ENCODE data around the gene CCNQ. TPM values are rescaled to one million over a fixed set of nuclear protein-coding genes. Genes with fewer than 3 reads are reported as not detected.

Gene CCNQ
- total RNA-seq, 1 experiment from 2014 or later: 20.3 TPM

GRCh38 chrX:153611298-153612095, 12.6 kb upstream of the CCNQ start:
- H3K27me3 ChIP-seq (ENCODE audit: insufficient read depth, low read length): peaks cover 5% of the 10 kb centered on the region; the same call in 1 of the 2 replicates
- no peaks in the 10 kb centered on the region for H3K9me3 ChIP-seq (ENCODE audit: control insufficient read depth in 1 of 2, insufficient read depth in 1 of 2, low read depth in 1 of 2, low read length in 2 of 2)
- H3K9me2 ChIP-seq (ENCODE audit: insufficient read depth): no peaks in the 10 kb centered on the region
- BruUV-seq (replicated peaks): no TSS peak
- ChIA-PET CTCF (interaction anchor here (0.7 kb wide), 1 partner anchor 55 kb away, joined by 3 read pairs; no protein-coding TSS in a partner anchor), RAD21 (ENCODE audit: low non-redundant PET in 1 of 2, low total read pairs in 2 of 2, uncharacterized antibody in 2 of 2, unreplicated experiment in 2 of 2) (no interaction called here), POLR2A (no interaction called here)
- H2AFZ ChIP-seq (ENCODE audit: low read depth, low read length, poor library complexity, severe bottlenecking): no peak overlapping the region
- H3K9ac ChIP-seq (ENCODE audit: low read length): no peak overlapping the region
- no peaks in the 10 kb centered on the region for H3K79me2 ChIP-seq (ENCODE audit: insufficient read depth, low read length)
- no peak for TF ChIP-seq CEBPB (IDR thresholded peaks at IDR 0.05; ENCODE audit: low read depth)
- no peak for TF ChIP-seq MAX (IDR thresholded peaks at IDR 0.05)
- TF ChIP-seq CTCF (IDR thresholded peaks at IDR 0.05 in 2 of 3, conservative IDR thresholded peaks at IDR 0.05 in 1 of 3; ENCODE audit: borderline replicate concordance in 1 of 3, insufficient read depth in 1 of 3, low read depth in 2 of 3, low read length in 2 of 3): no peak
- TF ChIP-seq, protein P1, sequence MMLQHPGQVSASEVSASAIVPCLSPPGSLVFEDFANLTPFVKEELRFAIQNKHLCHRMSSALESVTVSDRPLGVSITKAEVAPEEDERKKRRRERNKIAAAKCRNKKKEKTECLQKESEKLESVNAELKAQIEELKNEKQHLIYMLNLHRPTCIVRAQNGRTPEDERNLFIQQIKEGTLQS (IDR thresholded peaks at IDR 0.05): no peak
- TF ChIP-seq EGR1 (IDR thresholded peaks at IDR 0.05; ENCODE audit: low read depth): no peak
- no peak for TF ChIP-seq CBX3 (IDR thresholded peaks at IDR 0.05; ENCODE audit: low read depth)
- TF ChIP-seq EZH2 (IDR thresholded peaks at IDR 0.05): no peak
- TF ChIP-seq POLR2A (IDR thresholded peaks at IDR 0.05; ENCODE audit: borderline replicate concordance, extremely low read depth, insufficient read depth, insufficient read length): no peak
- no peak for TF ChIP-seq SP1 (IDR thresholded peaks at IDR 0.05; ENCODE audit: low read depth)
- TF ChIP-seq SIN3A (IDR thresholded peaks at IDR 0.05; ENCODE audit: low read depth): no peak
- TF ChIP-seq ELF1 (IDR thresholded peaks at IDR 0.05; ENCODE audit: borderline replicate concordance, low read depth): no peak
- TF ChIP-seq FOSL1 (IDR thresholded peaks at IDR 0.05; ENCODE audit: low read depth): no peak
- intact Hi-C loops (cut with micrococcal nuclease): loop anchor here (10.0 kb wide), 1 partner anchor 53 kb away; no protein-coding TSS in a partner anchor
- no peak overlapping the region for H3K4me3 ChIP-seq (replicated peaks in 1 of 2; ENCODE audit: low read depth in 1 of 2, low read length in 2 of 2)
- no peaks in the 10 kb centered on the region for H3K4me1 ChIP-seq (ENCODE audit: control insufficient read depth in 1 of 2, insufficient read depth in 2 of 2, low read length in 2 of 2)
- ATAC-seq (no peak), DNase-seq (ENCODE audit: low read depth, low spot score) (no peak)
- no peak overlapping the region for H3K27ac ChIP-seq (ENCODE audit: low read depth, low read length)
- H3K36me3 ChIP-seq (ENCODE audit: control insufficient read depth in 1 of 2, insufficient read depth in 2 of 2, low read length in 2 of 2): no peaks in the 10 kb centered on the region
- no peak overlapping the region for H3K4me2 ChIP-seq (ENCODE audit: low read length)
- H4K20me1 ChIP-seq (ENCODE audit: insufficient read depth): no peaks in the 10 kb centered on the region
